Testis (tissue), 3 donors: ENCODE data around the gene COMMD7. TPM values are rescaled to one million over a fixed set of nuclear protein-coding genes. Genes with fewer than 3 reads are reported as not detected.

ENCODE experiments used
- DNase-seq: peaks from one replicate; pipeline ENCODE4 v3.0.0-alpha.2; 2019
- H3K27ac ChIP-seq, 2 donors: fragments of 200-600 bp; sonication (generic); one replicate each; pipeline ENCODE4 v1.5.1; 2019
- H3K27me3 ChIP-seq: fragments of 200-600 bp; sonication (generic); one replicate; pipeline ENCODE4 v1.5.1; 2019
- H3K36me3 ChIP-seq: fragments of 200-600 bp; sonication (generic); one replicate; pipeline ENCODE4 v1.5.1; 2017; ENCODE audit warnings: low read depth; ENCODE audit errors: missing control alignments
- H3K4me1 ChIP-seq: fragments of 200-600 bp; sonication (generic); one replicate; pipeline ENCODE4 v1.5.1; 2019
- H3K4me3 ChIP-seq, 2 donors: fragments of 200-600 bp; sonication (generic); one replicate each; pipeline ENCODE4 v1.5.1; 2017 to 2019
- H3K9me3 ChIP-seq: fragments of 200-600 bp; sonication (generic); one replicate; pipeline ENCODE4 v1.5.1; 2017
- CTCF ChIP-seq, 3 experiments: fragments of 450-650 bp in 2 of 3; fragments of 200-600 bp in 1 of 3; sonication (generic) in 1 of 3; IDR thresholded peaks; one replicate each; pipeline ENCODE4 v1.5.1; 2016 to 2019; ENCODE audit warnings: antibody characterized with exemption in 3 of 3, mild to moderate bottlenecking in 2 of 3, moderate library complexity in 1 of 3
- POLR2A ChIP-seq: fragments of 450-650 bp; IDR thresholded peaks from one replicate; pipeline ENCODE4 v1.6.1; 2017; ENCODE audit warnings: antibody characterized with exemption, mild to moderate bottlenecking, moderate library complexity
- WGBS, 2 donors: methylation state at CpG; one replicate each; pipeline ENCODE4 v1.1.5; 2018; 5-methylcytosine and 5-hydroxymethylcytosine counted together
- intact Hi-C: fragments of 100-400 bp; cut with DNase I; formaldehyde crosslinking; loops from one replicate; pipeline ENCODE4 v1.15.1; 2023; ENCODE audit warnings: low total_unique reads
- polyA plus RNA-seq: library from polyadenylated mRNA; stranded (reverse); fragments of 350-450 nt; fragmentation: Illumina TruSeq; extraction: RNeasy Lipid Tissue Mini Kit (QIAGEN cat#74804); gene quantifications from one replicate; pipeline ENCODE4 v1.2.3, GENCODE V29; 2014; ENCODE audit warnings: low read depth, low replicate concordance; ENCODE audit not compliant: insufficient read depth
- total RNA-seq, 2 donors: library from RNA; depleted of rRNA; stranded (reverse); fragments of >200 nt; gene quantifications; one replicate each; pipeline ENCODE4 v1.2.3, GENCODE V29; 2016

COMMD7 gene
- total and polyA plus RNA-seq, 3 donors from 2014 or later, result 18.0 to 26.0 (median 21.8) TPM

GRCh38 chr20:32656827-32657226, 86.4 kb downstream of the COMMD7 start:
- intact Hi-C loops, result no loop called here

GRCh38 chr20:32655903-32656512, 87.3 kb downstream of the COMMD7 start:
- H3K36me3 ChIP-seq, result no peaks in the 10 kb centered on the region
- TF ChIP-seq CTCF (IDR thresholded peaks at IDR 0.05), result no peak
- no peak for TF ChIP-seq POLR2A
- WGBS, 2 donors, result 67 to 74% methylated on average over 2 of the region's 2 CpGs
- H3K27ac ChIP-seq, result no peak overlapping the region
- DNase-seq, result no peak
- no peak overlapping the region for H3K4me3 ChIP-seq
- H3K9me3 ChIP-seq, result no peaks in the 10 kb centered on the region
- intact Hi-C loops, result no loop called here
- H3K4me1 ChIP-seq, result peaks cover 6% of the 10 kb centered on the region
- no peaks in the 10 kb centered on the region for H3K27me3 ChIP-seq

More at GRCh38 chr20:32656827-32657226, 86.4 kb downstream of the COMMD7 start:
- no peak overlapping the region for H3K27ac ChIP-seq
- 93 to 100% methylated on average over 1 of the region's 1 CpG for WGBS, 2 donors
- H3K4me3 ChIP-seq, result no peak overlapping the region
- peaks cover 6% of the 10 kb centered on the region for H3K4me1 ChIP-seq
- H3K27me3 ChIP-seq, result no peaks in the 10 kb centered on the region
- TF ChIP-seq POLR2A (no peak), CTCF (IDR thresholded peaks at IDR 0.05) (no peak)
- H3K36me3 ChIP-seq, result no peaks in the 10 kb centered on the region
- DNase-seq, result no peak
- H3K9me3 ChIP-seq, result no peaks in the 10 kb centered on the region

GRCh38 chr20:32652739-32653526, 90.3 kb downstream of the COMMD7 start:
- Histone ChIP-seq H3K4me3 (no peak overlapping the region), H3K4me1 (peaks cover 6% of the 10 kb centered on the region), H3K36me3 (no peaks in the 10 kb centered on the region), H3K9me3 (no peaks in the 10 kb centered on the region), H3K27ac (no peak overlapping the region), H3K27me3 (no peaks in the 10 kb centered on the region)
- no peak for TF ChIP-seq POLR2A
- peak; percentile 91 to 97 (median 96) for TF ChIP-seq CTCF (IDR thresholded peaks at IDR 0.05)
- DNase-seq, result peak; percentile 94
- intact Hi-C loops, result loop anchor here (5.0 kb wide), 1 partner anchor 131 kb away; no protein-coding TSS in a partner anchor
- WGBS, 2 donors, result 10% methylated on average over 2 to 8 of the region's 8 CpGs

Other genes starting within 250 kb of the COMMD7 start
- gene NOL4L, start 158.1 kb downstream of the COMMD7 start, total RNA-seq, result 100 to 1,000 TPM in 1 of 2 donors, 10 to 100 TPM in 1; 100.0 to 115 TPM
- gene NOL4L, start 158.1 kb downstream of the COMMD7 start, polyA plus RNA-seq, result 129 TPM
- gene C20orf203, start 69.5 kb downstream of the COMMD7 start, total RNA-seq, result under 1 TPM; 0.47 to 0.74 TPM
- gene C20orf203, start 69.5 kb downstream of the COMMD7 start, polyA plus RNA-seq, result 0.16 TPM
- gene DNMT3B, start 18.9 kb upstream of the COMMD7 start, total RNA-seq, result 10 to 100 TPM; 20.6 to 22.0 TPM
- gene DNMT3B, start 18.9 kb upstream of the COMMD7 start, polyA plus RNA-seq, result 8.1 TPM
- 100 to 1,000 TPM; 127 to 134 TPM for gene MAPRE1, start 76.5 kb upstream of the COMMD7 start, total RNA-seq
- 114 TPM for gene MAPRE1, start 76.5 kb upstream of the COMMD7 start, polyA plus RNA-seq
- gene EFCAB8, start 115.5 kb upstream of the COMMD7 start, total RNA-seq, result 1 to 10 TPM; 4.9 to 9.5 TPM
- gene EFCAB8, start 115.5 kb upstream of the COMMD7 start, polyA plus RNA-seq, result 6.3 TPM